ENCODE results near the gene SKIDA1.

GRCh38 chr10:21490711-21491105 is 34.8 kb downstream of the SKIDA1 start:
- TF ChIP-seq, protein P1, sequence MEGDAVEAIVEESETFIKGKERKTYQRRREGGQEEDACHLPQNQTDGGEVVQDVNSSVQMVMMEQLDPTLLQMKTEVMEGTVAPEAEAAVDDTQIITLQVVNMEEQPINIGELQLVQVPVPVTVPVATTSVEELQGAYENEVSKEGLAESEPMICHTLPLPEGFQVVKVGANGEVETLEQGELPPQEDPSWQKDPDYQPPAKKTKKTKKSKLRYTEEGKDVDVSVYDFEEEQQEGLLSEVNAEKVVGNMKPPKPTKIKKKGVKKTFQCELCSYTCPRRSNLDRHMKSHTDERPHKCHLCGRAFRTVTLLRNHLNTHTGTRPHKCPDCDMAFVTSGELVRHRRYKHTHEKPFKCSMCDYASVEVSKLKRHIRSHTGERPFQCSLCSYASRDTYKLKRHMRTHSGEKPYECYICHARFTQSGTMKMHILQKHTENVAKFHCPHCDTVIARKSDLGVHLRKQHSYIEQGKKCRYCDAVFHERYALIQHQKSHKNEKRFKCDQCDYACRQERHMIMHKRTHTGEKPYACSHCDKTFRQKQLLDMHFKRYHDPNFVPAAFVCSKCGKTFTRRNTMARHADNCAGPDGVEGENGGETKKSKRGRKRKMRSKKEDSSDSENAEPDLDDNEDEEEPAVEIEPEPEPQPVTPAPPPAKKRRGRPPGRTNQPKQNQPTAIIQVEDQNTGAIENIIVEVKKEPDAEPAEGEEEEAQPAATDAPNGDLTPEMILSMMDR (IDR thresholded peaks at IDR 0.05): no peak
- no peak for TF ChIP-seq POLR2A (IDR thresholded peaks at IDR 0.05)
- TF ChIP-seq POLR2AphosphoS5 (IDR thresholded peaks at IDR 0.05): no peak
- TF ChIP-seq EP300 (IDR thresholded peaks at IDR 0.05): no peak
